Amygdala (tissue), 56 donors: ENCODE data around the gene CDV3.

Experiments used
- DNase-seq, 56 donors: peaks; one replicate each; lab custom pipeline; 2025; lab: John Stamatoyannopoulos, UW

CDV3 gene

GRCh38 chr3:133599280-133599679 lies 25.8 kb downstream of the CDV3 start:
- DNase-seq, result no peak

- no peak for DNase-seq
These were observed 27.1 kb downstream of the CDV3 start for GRCh38 chr3:133600572-133601081.

GRCh38 chr3:133606342-133606741 lies 32.9 kb downstream of the CDV3 start:
- DNase-seq, result no peak

GRCh38 chr3:133606902-133607301 lies 33.4 kb downstream of the CDV3 start:
- no peak for DNase-seq

GRCh38 chr3:133607816-133608215 lies 34.3 kb downstream of the CDV3 start:
- DNase-seq, result no peak

- DNase-seq, result no peak
These were observed 34.9 kb downstream of the CDV3 start for GRCh38 chr3:133608388-133608787.

- DNase-seq, result no peak
These were observed 36.5 kb downstream of the CDV3 start for GRCh38 chr3:133610031-133610430.

- no peak for DNase-seq
These were observed 38.0 kb downstream of the CDV3 start for GRCh38 chr3:133611534-133611933.

- no peak for DNase-seq
These were observed 46.7 kb downstream of the CDV3 start for GRCh38 chr3:133620066-133620784.

- DNase-seq, result no peak
These were observed 54.3 kb downstream of the CDV3 start for GRCh38 chr3:133627789-133628188.

- DNase-seq, result no peak
These were observed 55.7 kb downstream of the CDV3 start for GRCh38 chr3:133629146-133629545.

- DNase-seq, result no peak
These were observed 60.0 kb downstream of the CDV3 start for GRCh38 chr3:133633439-133633838.
